ENCODE measurements around the gene AACS. TPM values are rescaled to one million over a fixed set of nuclear protein-coding genes. Genes with fewer than 3 reads are reported as not detected.

The AACS gene
- total and polyA plus RNA-seq, 4 donors, result 3.4 to 13.6 (median 7.3) TPM

DNA sequence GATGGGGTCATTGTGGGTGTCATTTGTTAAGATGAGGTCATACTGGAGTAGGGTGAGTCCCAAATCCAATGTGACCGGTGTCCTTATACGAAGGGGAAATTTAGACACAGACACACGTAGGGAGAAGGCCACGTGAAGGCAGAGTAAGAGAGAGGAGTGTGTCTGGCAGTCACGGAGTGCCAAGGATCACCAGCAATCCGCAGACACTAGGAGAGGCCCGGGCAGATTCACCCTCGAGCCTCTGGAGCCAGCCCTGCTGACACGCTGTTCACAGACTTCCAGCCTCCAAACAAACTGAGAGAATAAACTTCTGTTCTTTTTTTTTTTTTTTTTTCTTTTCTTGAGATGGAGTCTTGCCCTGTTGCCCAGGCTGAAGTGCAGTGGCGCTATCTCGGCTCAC lies 46.9 kb upstream of the AACS start:
- H3K9ac ChIP-seq (ENCODE audit: low read depth in 1 of 2, low read length in 2 of 2), result no peak overlapping the region

DNA sequence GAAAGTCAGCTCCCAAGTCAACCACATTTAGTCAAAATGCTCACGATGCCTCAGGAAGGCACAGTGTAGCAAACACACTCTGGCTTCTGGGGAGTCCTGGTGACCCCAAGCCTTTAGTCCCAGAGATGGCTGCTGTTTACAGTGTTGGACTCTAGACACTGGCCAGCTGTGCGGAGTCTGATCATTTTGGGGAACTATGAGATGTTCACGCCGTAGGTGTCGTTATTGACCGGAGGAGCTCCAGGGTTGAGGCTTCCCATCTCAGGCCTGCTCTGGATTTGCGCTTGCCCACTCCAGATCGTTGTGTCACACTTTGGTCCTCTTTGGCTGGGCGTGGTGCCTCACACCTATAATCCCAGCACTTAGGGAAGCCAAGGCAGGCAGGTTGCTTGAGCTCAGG lies 44.1 kb upstream of the AACS start:
- Histone ChIP-seq H3K36me3 (ENCODE audit: control insufficient read depth in 4 of 4, insufficient read depth in 3 of 4, low read depth in 1 of 4, low read length in 3 of 4) (peaks cover 0 to 4% (median 0%) of the 10 kb centered on the region in 4 donors), H3K4me1 (ENCODE audit: control insufficient read depth in 4 of 4, insufficient read depth in 4 of 4, low read length in 3 of 4) (no peaks in the 10 kb centered on the region), H3K4me3 (ENCODE audit: low read depth in 1 of 3, low read length in 3 of 3) (no peak overlapping the region), H3K9ac (ENCODE audit: low read depth in 1 of 2, low read length in 2 of 2) (no peak overlapping the region), H3K9me3 (ENCODE audit: control insufficient read depth in 4 of 4, low read length in 3 of 4) (no peaks in the 10 kb centered on the region), H3K27ac (ENCODE audit: low read depth in 1 of 2, low read length in 2 of 2) (no peak overlapping the region), H3K27me3 (ENCODE audit: control insufficient read depth in 4 of 4, insufficient read depth in 4 of 4, low read length in 3 of 4) (no peaks in the 10 kb centered on the region)
- DNase-seq (ENCODE audit: low spot score), result no peak
- 98% methylated on average over 9 of the region's 9 CpGs for WGBS
- TF ChIP-seq RXRA (IDR thresholded peaks at IDR 0.05) (no peak), SP1 (IDR thresholded peaks at IDR 0.05) (no peak), NR2F2 (IDR thresholded peaks at IDR 0.05) (no peak)
- TF ChIP-seq, protein P1, sequence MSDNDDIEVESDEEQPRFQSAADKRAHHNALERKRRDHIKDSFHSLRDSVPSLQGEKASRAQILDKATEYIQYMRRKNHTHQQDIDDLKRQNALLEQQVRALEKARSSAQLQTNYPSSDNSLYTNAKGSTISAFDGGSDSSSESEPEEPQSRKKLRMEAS (IDR thresholded peaks at IDR 0.05), result no peak
- TF ChIP-seq, protein P2, sequence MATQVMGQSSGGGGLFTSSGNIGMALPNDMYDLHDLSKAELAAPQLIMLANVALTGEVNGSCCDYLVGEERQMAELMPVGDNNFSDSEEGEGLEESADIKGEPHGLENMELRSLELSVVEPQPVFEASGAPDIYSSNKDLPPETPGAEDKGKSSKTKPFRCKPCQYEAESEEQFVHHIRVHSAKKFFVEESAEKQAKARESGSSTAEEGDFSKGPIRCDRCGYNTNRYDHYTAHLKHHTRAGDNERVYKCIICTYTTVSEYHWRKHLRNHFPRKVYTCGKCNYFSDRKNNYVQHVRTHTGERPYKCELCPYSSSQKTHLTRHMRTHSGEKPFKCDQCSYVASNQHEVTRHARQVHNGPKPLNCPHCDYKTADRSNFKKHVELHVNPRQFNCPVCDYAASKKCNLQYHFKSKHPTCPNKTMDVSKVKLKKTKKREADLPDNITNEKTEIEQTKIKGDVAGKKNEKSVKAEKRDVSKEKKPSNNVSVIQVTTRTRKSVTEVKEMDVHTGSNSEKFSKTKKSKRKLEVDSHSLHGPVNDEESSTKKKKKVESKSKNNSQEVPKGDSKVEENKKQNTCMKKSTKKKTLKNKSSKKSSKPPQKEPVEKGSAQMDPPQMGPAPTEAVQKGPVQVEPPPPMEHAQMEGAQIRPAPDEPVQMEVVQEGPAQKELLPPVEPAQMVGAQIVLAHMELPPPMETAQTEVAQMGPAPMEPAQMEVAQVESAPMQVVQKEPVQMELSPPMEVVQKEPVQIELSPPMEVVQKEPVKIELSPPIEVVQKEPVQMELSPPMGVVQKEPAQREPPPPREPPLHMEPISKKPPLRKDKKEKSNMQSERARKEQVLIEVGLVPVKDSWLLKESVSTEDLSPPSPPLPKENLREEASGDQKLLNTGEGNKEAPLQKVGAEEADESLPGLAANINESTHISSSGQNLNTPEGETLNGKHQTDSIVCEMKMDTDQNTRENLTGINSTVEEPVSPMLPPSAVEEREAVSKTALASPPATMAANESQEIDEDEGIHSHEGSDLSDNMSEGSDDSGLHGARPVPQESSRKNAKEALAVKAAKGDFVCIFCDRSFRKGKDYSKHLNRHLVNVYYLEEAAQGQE (IDR thresholded peaks at IDR 0.05), result no peak

More for the DNA sequence above, 46.9 kb upstream of the AACS start:
- DNase-seq (ENCODE audit: low spot score), result no peak
- H3K27me3 ChIP-seq (ENCODE audit: control insufficient read depth in 4 of 4, insufficient read depth in 4 of 4, low read length in 3 of 4), result no peaks in the 10 kb centered on the region
- H3K27ac ChIP-seq (ENCODE audit: low read depth in 1 of 2, low read length in 2 of 2), result no peak overlapping the region
- H3K9me3 ChIP-seq (ENCODE audit: control insufficient read depth in 4 of 4, low read length in 3 of 4), result no peaks in the 10 kb centered on the region
- no peak overlapping the region for H3K4me3 ChIP-seq (ENCODE audit: low read depth in 1 of 3, low read length in 3 of 3)
- no peaks in the 10 kb centered on the region for H3K4me1 ChIP-seq (ENCODE audit: control insufficient read depth in 4 of 4, insufficient read depth in 4 of 4, low read length in 3 of 4)
- TF ChIP-seq RXRA (IDR thresholded peaks at IDR 0.05) (no peak), FOXA1 (IDR thresholded peaks at IDR 0.05) (no peak), TAF1 (conservative IDR thresholded peaks at IDR 0.05) (no peak), GABPA (IDR thresholded peaks at IDR 0.05 in 1 of 2, conservative IDR thresholded peaks at IDR 0.05 in 1 of 2) (no peak), NR2F2 (IDR thresholded peaks at IDR 0.05) (no peak), FOXA2 (IDR thresholded peaks at IDR 0.05) (no peak), HNF4A (conservative IDR thresholded peaks at IDR 0.05) (no peak)
- TF ChIP-seq, protein P3, sequence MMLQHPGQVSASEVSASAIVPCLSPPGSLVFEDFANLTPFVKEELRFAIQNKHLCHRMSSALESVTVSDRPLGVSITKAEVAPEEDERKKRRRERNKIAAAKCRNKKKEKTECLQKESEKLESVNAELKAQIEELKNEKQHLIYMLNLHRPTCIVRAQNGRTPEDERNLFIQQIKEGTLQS (IDR thresholded peaks at IDR 0.05), result no peak
- TF ChIP-seq, protein P4, sequence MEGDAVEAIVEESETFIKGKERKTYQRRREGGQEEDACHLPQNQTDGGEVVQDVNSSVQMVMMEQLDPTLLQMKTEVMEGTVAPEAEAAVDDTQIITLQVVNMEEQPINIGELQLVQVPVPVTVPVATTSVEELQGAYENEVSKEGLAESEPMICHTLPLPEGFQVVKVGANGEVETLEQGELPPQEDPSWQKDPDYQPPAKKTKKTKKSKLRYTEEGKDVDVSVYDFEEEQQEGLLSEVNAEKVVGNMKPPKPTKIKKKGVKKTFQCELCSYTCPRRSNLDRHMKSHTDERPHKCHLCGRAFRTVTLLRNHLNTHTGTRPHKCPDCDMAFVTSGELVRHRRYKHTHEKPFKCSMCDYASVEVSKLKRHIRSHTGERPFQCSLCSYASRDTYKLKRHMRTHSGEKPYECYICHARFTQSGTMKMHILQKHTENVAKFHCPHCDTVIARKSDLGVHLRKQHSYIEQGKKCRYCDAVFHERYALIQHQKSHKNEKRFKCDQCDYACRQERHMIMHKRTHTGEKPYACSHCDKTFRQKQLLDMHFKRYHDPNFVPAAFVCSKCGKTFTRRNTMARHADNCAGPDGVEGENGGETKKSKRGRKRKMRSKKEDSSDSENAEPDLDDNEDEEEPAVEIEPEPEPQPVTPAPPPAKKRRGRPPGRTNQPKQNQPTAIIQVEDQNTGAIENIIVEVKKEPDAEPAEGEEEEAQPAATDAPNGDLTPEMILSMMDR (IDR thresholded peaks at IDR 0.05; ENCODE audit: low read depth, low read length, missing input control), result no peak
- peaks cover 2 to 9% (median 6%) of the 10 kb centered on the region in 4 donors for H3K36me3 ChIP-seq (ENCODE audit: control insufficient read depth in 4 of 4, insufficient read depth in 3 of 4, low read depth in 1 of 4, low read length in 3 of 4)
- 98% methylated on average over 11 of the region's 11 CpGs for WGBS

DNA sequence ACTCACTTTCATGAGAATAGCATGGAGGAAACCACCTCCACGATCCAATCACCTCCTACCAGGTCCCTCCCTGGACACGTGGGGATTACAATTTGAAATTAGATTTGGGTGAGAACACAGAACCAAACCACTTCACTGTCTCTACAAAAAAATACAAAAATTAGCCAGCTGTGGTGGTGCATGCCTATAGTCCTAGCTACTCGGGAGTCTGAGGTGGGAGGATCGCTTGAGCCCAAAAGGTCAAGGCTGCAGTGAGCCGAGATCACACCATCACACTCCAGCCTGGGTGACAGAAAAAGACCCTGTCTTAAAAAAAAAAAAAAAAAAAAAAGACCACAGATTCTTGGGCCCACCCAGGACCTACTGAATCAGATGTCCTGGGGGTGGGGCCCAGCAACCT lies 43.5 kb upstream of the AACS start:
- no peak overlapping the region for H3K9ac ChIP-seq (ENCODE audit: low read depth in 1 of 2, low read length in 2 of 2)
- no peaks in the 10 kb centered on the region for H3K27me3 ChIP-seq (ENCODE audit: control insufficient read depth in 4 of 4, insufficient read depth in 4 of 4, low read length in 3 of 4)
- H3K4me3 ChIP-seq (ENCODE audit: low read depth in 1 of 3, low read length in 3 of 3), result no peak overlapping the region
- no peak for DNase-seq (ENCODE audit: low spot score)
- WGBS, result 90% methylated on average over 5 of the region's 5 CpGs
- no peaks in the 10 kb centered on the region for H3K4me1 ChIP-seq (ENCODE audit: control insufficient read depth in 4 of 4, insufficient read depth in 4 of 4, low read length in 3 of 4)
- H3K36me3 ChIP-seq (ENCODE audit: control insufficient read depth in 4 of 4, insufficient read depth in 3 of 4, low read depth in 1 of 4, low read length in 3 of 4), result peaks cover 0 to 4% (median 0%) of the 10 kb centered on the region in 4 donors
- H3K27ac ChIP-seq (ENCODE audit: low read depth in 1 of 2, low read length in 2 of 2), result no peak overlapping the region
- H3K9me3 ChIP-seq (ENCODE audit: control insufficient read depth in 4 of 4, low read length in 3 of 4), result no peaks in the 10 kb centered on the region
- TF ChIP-seq RAD21 (IDR thresholded peaks at IDR 0.05), result no peak
- no peak for TF ChIP-seq HNF4G (IDR thresholded peaks at IDR 0.05)
- TF ChIP-seq, protein P2 (IDR thresholded peaks at IDR 0.05), result no peak
- no peak for TF ChIP-seq FOXA2 (IDR thresholded peaks at IDR 0.05)
- TF ChIP-seq HNF4A (conservative IDR thresholded peaks at IDR 0.05), result no peak
- TF ChIP-seq, protein P4 (IDR thresholded peaks at IDR 0.05; ENCODE audit: low read depth, low read length, missing input control), result no peak
- TF ChIP-seq NR2F2 (IDR thresholded peaks at IDR 0.05), result no peak
- TF ChIP-seq EGR1 (IDR thresholded peaks at IDR 0.05; ENCODE audit: low read depth in 2 of 2), result no peak
- no peak for TF ChIP-seq GABPA (IDR thresholded peaks at IDR 0.05 in 1 of 2, conservative IDR thresholded peaks at IDR 0.05 in 1 of 2)
- TF ChIP-seq SP1 (IDR thresholded peaks at IDR 0.05), result no peak
- no peak for TF ChIP-seq YY1 (IDR thresholded peaks at IDR 0.05)
